ENCODE results near the gene GATAD2B.
"Not testable (repeated sequence)": the region's sequence is repeated elsewhere in the genome, so short reads cannot be mapped to it uniquely, and the experiment has no call there.

Gene GATAD2B

DNA sequence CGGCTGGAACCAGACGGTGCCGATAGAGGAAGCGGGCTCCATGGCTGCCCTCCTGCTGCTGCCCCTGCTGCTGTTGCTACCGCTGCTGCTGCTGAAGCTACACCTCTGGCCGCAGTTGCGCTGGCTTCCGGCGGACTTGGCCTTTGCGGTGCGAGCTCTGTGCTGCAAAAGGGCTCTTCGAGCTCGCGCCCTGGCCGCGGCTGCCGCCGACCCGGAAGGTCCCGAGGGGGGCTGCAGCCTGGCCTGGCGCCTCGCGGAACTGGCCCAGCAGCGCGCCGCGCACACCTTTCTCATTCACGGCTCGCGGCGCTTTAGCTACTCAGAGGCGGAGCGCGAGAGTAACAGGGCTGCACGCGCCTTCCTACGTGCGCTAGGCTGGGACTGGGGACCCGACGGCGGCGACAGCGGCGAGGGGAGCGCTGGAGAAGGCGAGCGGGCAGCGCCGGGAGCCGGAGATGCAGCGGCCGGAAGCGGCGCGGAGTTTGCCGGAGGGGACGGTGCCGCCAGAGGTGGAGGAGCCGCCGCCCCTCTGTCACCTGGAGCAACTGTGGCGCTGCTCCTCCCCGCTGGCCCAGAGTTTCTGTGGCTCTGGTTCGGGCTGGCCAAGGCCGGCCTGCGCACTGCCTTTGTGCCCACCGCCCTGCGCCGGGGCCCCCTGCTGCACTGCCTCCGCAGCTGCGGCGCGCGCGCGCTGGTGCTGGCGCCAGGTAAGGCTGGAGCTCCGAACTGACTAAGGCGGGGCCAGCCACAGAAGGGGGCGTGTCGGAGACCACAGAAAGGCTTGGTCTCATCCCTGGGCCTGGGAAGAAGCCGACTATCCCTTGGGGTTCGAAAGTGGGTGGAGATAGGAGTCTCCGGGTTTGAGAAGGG, 147.1 kb downstream of the GATAD2B start:
- peak; percentile 50 for DNase-seq

DNA sequence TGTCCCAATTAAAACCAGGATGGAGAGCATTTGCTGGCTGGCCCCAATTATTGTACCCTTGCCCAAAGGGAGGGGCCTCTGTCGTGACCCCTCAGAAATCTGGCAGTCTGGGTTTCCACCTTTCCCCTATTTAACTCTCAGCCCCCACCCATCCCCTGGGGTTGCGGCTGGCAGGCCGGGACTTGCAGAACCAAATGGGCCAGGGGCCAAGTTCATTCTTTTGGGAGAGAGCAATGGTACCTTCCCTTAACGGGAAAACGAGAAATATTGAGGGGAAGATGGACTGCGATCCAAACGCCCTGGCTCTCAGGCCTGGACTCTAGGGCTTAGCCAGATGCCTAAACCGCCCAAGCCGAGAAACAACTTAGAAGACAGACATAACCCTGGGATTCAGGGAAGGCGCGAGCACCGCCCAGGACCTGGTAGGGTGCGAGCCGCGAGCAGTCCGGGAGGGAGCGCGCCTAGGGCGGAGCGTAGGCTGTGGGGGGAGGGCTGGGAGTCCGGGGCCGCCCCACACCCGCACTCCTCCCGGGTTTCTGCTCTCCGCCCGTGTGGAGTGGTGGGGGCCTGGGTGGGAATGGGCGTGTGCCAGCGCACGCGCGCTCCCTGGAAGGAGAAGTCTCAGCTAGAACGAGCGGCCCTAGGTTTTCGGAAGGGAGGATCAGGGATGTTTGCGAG, 147.9 kb downstream of the GATAD2B start, which contains the start of gene SLC27A3:
TSS of gene SLC27A3 (plus strand) at position 628 of the 678 bp plus-strand sequence. CDS start 91 bp downstream, outside the sequence.
- DNase-seq, result no peak

DNA sequence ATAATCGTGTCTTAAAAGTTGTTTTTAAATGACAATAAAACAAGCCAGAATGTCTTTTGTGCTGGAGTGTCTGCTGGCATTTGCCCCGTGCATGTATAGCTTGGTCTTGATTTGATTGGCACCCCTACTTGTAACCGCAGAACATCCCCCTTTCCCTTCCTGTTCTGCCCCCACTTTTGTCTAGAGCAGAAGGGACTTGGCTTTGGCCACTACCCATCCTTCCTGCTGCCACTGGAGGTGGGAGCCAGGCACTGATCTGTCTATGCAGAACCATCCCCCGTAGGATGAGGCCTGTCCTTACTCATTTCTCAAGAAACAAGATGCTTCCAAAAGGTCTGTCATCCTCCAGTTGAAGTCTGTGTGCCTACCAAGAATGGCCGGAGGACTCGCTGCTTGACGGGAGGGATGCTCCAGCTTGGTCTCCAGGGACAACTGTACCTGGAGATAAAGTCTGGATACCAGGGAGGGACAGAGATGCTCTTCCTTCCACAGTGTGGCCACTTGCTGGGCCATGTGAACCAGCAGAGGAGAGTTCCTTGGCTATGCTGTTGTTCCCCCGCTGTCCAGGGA, 148.7 kb downstream of the GATAD2B start:
- DNase-seq, result no peak

DNA sequence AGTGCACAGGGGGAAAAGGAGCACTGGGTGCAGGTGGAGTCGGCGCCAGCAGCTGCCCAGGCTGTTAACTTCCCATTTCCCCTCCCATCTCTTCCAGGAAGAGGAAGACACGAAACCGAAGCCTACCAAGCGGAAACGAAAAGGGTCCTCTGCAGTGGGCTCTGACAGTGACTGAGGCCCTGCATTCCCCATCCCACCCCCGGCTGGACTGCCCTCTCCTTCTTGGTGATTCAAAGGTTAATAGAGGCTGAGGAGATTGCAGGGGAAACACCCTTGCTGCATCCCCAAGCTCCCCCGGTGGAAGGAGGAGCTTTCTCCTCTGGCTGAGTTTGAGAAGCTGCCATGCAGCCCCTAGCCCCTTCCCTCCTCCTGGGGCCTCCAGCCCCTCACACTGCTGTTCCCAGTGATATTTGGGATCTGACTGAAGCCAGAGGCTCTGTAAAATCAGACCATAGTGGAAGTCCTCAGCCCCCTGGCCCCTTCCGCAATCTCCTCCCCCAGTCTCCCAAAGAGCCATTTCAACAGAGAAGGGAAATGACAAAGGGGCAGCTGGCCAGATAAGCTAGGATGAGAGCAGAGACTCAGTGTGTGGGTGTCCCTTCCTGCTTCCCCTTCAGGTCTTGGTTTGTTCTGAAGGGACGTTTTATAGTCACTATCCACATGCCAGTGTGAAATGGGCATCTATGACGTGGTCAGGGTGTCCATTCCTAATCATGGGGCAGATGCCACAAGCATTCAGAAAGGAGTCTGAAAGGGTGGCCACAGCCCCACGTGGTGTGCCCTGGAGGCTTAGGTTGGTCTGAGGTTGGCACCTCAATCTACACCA, 149.5 kb downstream of the GATAD2B start:
- DNase-seq, result no peak

DNA sequence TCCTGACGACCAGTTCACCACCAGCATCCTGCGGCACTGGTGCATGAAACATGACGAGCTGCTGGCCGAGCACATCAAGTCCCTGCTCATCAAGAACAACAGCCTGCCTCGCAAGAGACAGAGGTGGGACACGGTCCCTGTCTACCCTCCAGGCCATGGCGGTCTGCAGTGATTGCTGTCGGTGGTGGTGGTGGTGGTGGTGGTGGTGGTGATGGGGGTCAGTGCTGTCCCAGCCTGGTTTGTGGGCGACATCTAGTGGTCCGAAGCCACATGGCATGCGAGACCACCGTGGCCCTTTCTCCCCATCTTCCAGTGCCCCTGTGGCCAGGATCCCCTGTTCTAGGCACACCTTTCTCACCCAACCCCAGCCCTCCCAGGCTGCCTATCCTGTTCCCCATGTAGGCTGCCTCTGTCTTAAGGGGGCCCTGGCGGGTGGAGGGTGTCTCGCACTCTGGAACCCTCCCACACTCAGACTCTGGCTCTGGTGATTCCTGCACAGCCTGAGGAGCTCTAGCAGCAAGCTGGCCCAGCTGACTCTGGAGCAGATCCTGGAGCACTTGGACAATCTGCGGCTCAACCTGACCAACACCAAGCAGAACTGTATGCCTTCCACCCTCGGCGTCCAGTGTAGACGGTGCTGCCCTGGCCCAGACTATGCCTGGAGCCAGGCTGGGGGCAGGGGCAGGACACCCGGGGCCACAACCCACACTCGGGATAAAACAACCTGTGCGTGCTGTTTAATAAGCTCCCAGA, 150.8 kb downstream of the GATAD2B start:
- DNase-seq, result no peak

DNA sequence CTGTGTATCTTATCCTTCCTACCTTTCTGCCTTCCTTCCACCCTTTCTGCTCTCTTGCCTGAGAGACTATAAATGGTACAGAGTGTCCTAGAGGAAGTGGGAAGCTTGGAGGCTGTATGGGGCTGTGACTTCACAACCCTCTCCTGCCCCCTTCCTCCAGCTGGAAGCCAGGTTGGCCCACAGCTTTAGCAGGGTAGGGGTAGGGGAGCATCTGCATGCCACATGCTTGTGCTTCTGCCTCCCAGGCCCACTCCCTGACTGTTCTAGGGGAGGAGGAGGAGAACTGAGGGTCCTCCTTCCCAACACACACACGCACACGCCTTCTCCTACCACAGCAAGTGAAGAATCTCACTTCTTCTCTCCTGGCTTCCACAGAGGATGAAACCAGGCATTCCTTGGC, 151.5 kb downstream of the GATAD2B start:
- DNase-seq, result no peak

GRCh38 chr1:153770797-153771196, 152.0 kb downstream of the GATAD2B start:
- DNase-seq, result no peak

- DNase-seq, result no peak
These were observed 153.6 kb downstream of the GATAD2B start for GRCh38 chr1:153769221-153769620.

DNA sequence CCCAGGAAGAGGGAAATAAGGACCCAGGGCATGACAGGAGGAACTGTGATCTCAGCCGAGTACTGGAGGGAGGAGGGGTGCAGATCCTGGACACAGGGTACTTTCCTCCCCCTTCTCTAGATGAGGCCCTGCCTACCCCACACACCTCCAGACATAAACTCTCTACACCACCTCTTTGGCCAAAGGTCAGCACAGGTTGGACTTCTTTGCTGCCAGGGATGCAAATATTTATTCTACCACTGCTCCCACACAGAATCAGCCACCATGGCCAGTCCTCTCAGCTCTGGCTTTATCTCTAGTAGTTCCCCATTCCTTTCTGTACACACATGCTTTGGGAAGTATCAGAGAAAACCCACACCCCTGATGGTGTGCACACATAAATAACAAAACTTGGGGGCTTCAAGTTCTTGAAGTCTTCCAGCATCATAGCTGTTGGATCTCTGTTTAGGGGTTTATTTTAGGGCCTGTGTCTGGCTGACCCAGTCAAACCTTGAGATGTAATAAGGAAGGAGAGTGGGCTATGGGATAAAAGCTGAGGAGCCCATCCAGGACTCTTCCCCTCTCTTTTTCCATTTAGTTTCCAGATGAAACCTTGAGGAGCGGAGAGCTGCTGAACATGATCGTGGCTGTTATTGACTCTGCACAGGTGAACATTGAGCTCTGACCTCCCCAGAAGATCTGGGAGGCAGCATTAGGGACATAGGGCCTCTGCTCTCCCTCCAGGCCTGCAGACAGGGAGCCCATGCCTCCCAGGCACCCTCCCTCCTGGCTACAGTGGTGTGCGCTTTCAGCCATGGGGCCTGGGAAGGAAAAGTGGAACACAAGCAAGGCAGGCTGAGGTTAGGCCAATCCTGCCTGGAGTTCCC, 154.2 kb downstream of the GATAD2B start:
- no peak for DNase-seq

GRCh38 chr1:153767519-153767918, 155.3 kb downstream of the GATAD2B start:
- DNase-seq, result no peak

DNA sequence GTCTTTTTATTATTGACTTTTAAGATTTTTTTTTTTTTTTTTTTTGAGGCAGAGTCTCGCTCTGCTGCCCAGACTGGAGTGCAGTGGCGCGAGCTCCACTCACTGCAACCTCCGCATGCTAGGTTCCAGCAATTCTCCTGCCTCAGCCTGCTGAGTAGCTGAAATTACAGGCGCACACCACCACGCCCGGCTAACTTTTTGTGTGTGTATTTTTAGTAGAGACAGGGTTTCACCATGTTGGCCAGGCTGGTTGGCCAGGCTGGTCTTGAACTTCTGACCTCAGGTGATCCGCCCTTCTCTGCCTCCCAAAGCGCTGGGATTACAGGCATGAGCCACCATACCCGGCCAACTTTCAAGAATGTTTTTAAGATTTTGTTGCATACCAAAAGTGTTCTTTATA, 156.1 kb downstream of the GATAD2B start:
- DNase-seq, result not testable (repeated sequence)

GRCh38 chr1:153764310-153764709, 158.5 kb downstream of the GATAD2B start:
- DNase-seq, result no peak

- no peak for DNase-seq
These were observed 159.2 kb downstream of the GATAD2B start for GRCh38 chr1:153763365-153764225.

GRCh38 chr1:153760440-153760839, 162.3 kb downstream of the GATAD2B start:
- DNase-seq, result no peak

Data from activated T-cell treated with anti-CD3 and anti-CD28 coated beads for 4 hours (primary cell).